ENCODE data around the gene HOTAIR. TPM values are rescaled to one million over a fixed set of nuclear protein-coding genes. Genes with fewer than 3 reads are reported as not detected.

Gene HOTAIR
- total RNA-seq, 2 donors from 2014 or later: not detected

- DNase-seq (no peak), ATAC-seq (no peak)
- intact Hi-C loops (cut with DNase I): no loop called here
Observed at GRCh38 chr12:53980104-53980801, 5.5 kb upstream of the HOTAIR start.

GRCh38 chr12:53978477-53979356 is 4.0 kb upstream of the HOTAIR start:
- no peak for ATAC-seq
- DNase-seq: no peak
- intact Hi-C loops (cut with DNase I): no loop called here

GRCh38 chr12:53977596-53978445 is 3.1 kb upstream of the HOTAIR start:
- intact Hi-C loops (cut with DNase I): no loop called here
- DNase-seq: no peak

GRCh38 chr12:53976823-53977595 is 2.3 kb upstream of the HOTAIR start:
- intact Hi-C loops (cut with DNase I): no loop called here
- no peak for DNase-seq
- no peak for ATAC-seq

More at GRCh38 chr12:53977596-53978445, 3.1 kb upstream of the HOTAIR start:
- ATAC-seq: no peak

GRCh38 chr12:53976172-53976822 is 1.5 kb upstream of the HOTAIR start:
- no peak for ATAC-seq
- intact Hi-C loops (cut with DNase I): no loop called here
- DNase-seq: no peak

- no peak for ATAC-seq
- intact Hi-C loops (cut with DNase I): no loop called here
Observed at GRCh38 chr12:53975479-53976152, 862 bp upstream of the HOTAIR start.

GRCh38 chr12:53975064-53975471 is 314 bp upstream of the HOTAIR start:
- DNase-seq (no peak), ATAC-seq (no peak)
- intact Hi-C loops (cut with DNase I): no loop called here

More at GRCh38 chr12:53975479-53976152, 862 bp upstream of the HOTAIR start:
- DNase-seq: no peak

GRCh38 chr12:53973236-53974042 is 1.3 kb downstream of the HOTAIR start:
- ATAC-seq: peak; percentile 21 to 38
- intact Hi-C loops (cut with DNase I): no loop called here
- no peak for DNase-seq

GRCh38 chr12:53972722-53973235 is 2.0 kb downstream of the HOTAIR start, which contains the start of gene HOXC11:
TSS of gene HOXC11 (plus strand) at chr12:53973126. CDS start at chr12:53973242, 116 bp downstream.
- intact Hi-C loops (cut with DNase I): no loop called here
- ATAC-seq (no peak), DNase-seq (no peak)

GRCh38 chr12:53972152-53972702 is 2.5 kb downstream of the HOTAIR start:
- intact Hi-C loops (cut with DNase I): no loop called here
- no peak for ATAC-seq

GRCh38 chr12:53971686-53972085 is 3.1 kb downstream of the HOTAIR start:
- intact Hi-C loops (cut with DNase I): no loop called here
- DNase-seq (no peak), ATAC-seq (no peak)

More at GRCh38 chr12:53972152-53972702, 2.5 kb downstream of the HOTAIR start:
- DNase-seq: no peak

GRCh38 chr12:53971129-53971528 is 3.6 kb downstream of the HOTAIR start:
- no peak for ATAC-seq
- intact Hi-C loops (cut with DNase I): no loop called here
- no peak for DNase-seq

- DNase-seq (no peak), ATAC-seq (no peak)
- intact Hi-C loops (cut with DNase I): no loop called here
Observed at GRCh38 chr12:53970451-53970850, 4.3 kb downstream of the HOTAIR start.

GRCh38 chr12:53969588-53970259 is 5.0 kb downstream of the HOTAIR start:
- intact Hi-C loops (cut with DNase I): no loop called here
- no peak for DNase-seq

GRCh38 chr12:53968214-53969127 is 6.3 kb downstream of the HOTAIR start:
- intact Hi-C loops (cut with DNase I): no loop called here
- ATAC-seq (no peak), DNase-seq (no peak)

More at GRCh38 chr12:53969588-53970259, 5.0 kb downstream of the HOTAIR start:
- no peak for ATAC-seq
